ENCODE results near the gene SGK2. TPM values are rescaled to one million over a fixed set of nuclear protein-coding genes. Genes with fewer than 3 reads are reported as not detected.

The SGK2 gene
- total and polyA plus RNA-seq, 4 experiments from 2014 or later, result 0.70 to 1.6 TPM; not detected in 2

DNA sequence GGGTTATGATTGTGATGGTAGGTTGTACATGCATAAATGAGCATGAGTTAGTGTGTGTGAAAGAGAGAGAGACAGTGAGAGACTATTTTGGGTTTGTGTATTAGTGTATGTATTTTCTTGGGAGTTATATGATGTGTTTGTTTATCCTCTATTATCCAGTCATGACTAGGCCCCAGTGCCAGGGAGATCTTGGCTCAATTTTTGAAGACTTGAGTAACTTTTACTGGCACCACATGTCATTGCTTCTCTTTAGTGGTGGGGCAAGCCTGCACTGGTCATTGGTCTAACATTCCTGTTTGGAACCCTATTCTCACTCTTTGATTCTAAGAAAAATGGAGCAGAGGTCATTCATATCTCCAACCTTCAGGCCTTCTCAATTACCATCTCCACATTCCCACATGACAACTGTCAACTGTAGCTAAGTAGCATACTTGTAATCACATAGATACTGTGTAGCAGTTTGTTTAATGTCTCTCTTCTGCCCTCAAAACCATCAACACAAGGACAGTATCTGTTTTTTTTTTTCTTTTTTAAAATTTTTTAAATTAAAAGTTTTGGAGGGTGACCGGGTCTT is 42.5 kb upstream of the SGK2 start:
- POLR2A ChIA-PET (ENCODE audit: partially characterized antibody), result interaction anchor here (2.8 kb wide), 1 partner anchor 59 kb away, joined by 21 read pairs; the partner anchor contains the start of gene SRSF6
- intact Hi-C loops (cut with micrococcal nuclease), result no loop called here
- H3K4me3 ChIP-seq (ENCODE audit: low read length in 2 of 2), result no peak overlapping the region
- no peak for DNase-seq
- peak overlapping the region in 4 of 8 donors; percentile 0 to 25 (median 12) for H3K4me3 Mint-ChIP-seq
- CTCF ChIA-PET (ENCODE audit: partially characterized antibody), result interaction anchor here (1.2 kb wide), 1 partner anchor 11 kb away, joined by 3 read pairs; no protein-coding TSS in a partner anchor
- no peaks in the 10 kb centered on the region for H3K9me3 Mint-ChIP-seq
- peaks cover 5 to 11% of the 10 kb centered on the region in 2 donors for H3K36me3 Mint-ChIP-seq
- H3K36me3 ChIP-seq (ENCODE audit: insufficient read depth, low read length), result no peaks in the 10 kb centered on the region
- H3K4me1 Mint-ChIP-seq, result peaks cover 6 to 24% (median 16%) of the 10 kb centered on the region in 4 donors
- H3K4me1 ChIP-seq (ENCODE audit: insufficient read depth, low read length), result peaks cover 12% of the 10 kb centered on the region
- no peak overlapping the region for H3K27ac ChIP-seq (ENCODE audit: low read depth, low read length)
- peaks cover 2% of the 10 kb centered on the region in 2 donors for H3K27me3 Mint-ChIP-seq
- no peaks in the 10 kb centered on the region for H3K9me3 ChIP-seq (ENCODE audit: control insufficient read depth in 1 of 2, low read length in 2 of 2)
- peak overlapping the region in 1 of 7 donors; percentile 63 for H3K27ac Mint-ChIP-seq
- H3K27me3 ChIP-seq (ENCODE audit: insufficient read depth, low read length), result no peaks in the 10 kb centered on the region

DNA sequence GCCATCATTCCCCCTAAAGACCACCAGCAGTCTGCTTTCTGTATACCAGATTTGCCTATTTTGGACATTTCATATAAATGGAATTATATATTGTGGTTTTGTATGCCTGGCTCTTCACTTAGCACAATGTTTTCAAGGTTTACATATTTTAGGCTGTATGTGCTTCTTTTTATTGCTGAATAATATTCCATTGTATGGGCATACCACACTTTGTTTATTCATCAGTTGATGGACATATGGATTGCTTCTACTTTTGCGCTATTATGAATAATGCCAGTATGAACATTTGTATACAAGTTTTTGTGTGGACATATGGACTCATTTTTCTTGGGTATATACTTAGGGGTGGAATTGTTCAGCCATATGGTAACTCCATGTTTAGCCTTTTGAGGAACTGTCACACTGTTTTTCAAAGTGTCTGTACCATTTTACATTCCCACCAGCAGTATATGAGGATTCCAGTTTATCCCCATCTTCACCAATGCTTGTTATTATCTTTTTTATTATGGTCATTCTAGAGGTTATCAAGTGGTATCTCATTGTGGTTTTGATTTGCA is 38.7 kb upstream of the SGK2 start:
- DNase-seq, result no peak
- Mint-ChIP-seq H3K9me3 (peaks cover 0 to 8% (median 0%) of the 10 kb centered on the region in 8 donors), H3K27ac (no peak overlapping the region), H3K27me3 (peaks cover 3% of the 10 kb centered on the region in 2 donors), H3K36me3 (peaks cover 2 to 12% of the 10 kb centered on the region in 2 donors), H3K4me3 (no peak overlapping the region), H3K4me1 (peaks cover 3 to 15% (median 12%) of the 10 kb centered on the region in 4 donors)
- Histone ChIP-seq H3K36me3 (ENCODE audit: insufficient read depth, low read length) (no peaks in the 10 kb centered on the region), H3K27ac (ENCODE audit: low read depth, low read length) (no peak overlapping the region), H3K4me1 (ENCODE audit: insufficient read depth, low read length) (peaks cover 10% of the 10 kb centered on the region), H3K4me3 (ENCODE audit: low read length in 2 of 2) (no peak overlapping the region), H3K27me3 (ENCODE audit: insufficient read depth, low read length) (no peaks in the 10 kb centered on the region), H3K9me3 (ENCODE audit: control insufficient read depth in 1 of 2, low read length in 2 of 2) (no peaks in the 10 kb centered on the region)
- intact Hi-C loops (cut with micrococcal nuclease), result no loop called here
- CTCF ChIA-PET (ENCODE audit: partially characterized antibody), result no interaction called here
- POLR2A ChIA-PET (ENCODE audit: partially characterized antibody), result no interaction called here

- Histone ChIP-seq H3K27me3 (ENCODE audit: insufficient read depth, low read length) (no peaks in the 10 kb centered on the region), H3K4me1 (ENCODE audit: insufficient read depth, low read length) (no peaks in the 10 kb centered on the region), H3K9me3 (ENCODE audit: control insufficient read depth in 1 of 2, low read length in 2 of 2) (no peaks in the 10 kb centered on the region), H3K4me3 (ENCODE audit: low read length in 2 of 2) (no peak overlapping the region), H3K36me3 (ENCODE audit: insufficient read depth, low read length) (no peaks in the 10 kb centered on the region), H3K27ac (ENCODE audit: low read depth, low read length) (no peak overlapping the region)
- intact Hi-C loops (cut with micrococcal nuclease), result no loop called here
- H3K4me3 Mint-ChIP-seq, result no peak overlapping the region
- H3K4me1 Mint-ChIP-seq, result peaks cover 0 to 4% (median 2%) of the 10 kb centered on the region in 4 donors
- H3K36me3 Mint-ChIP-seq, result peaks cover 5 to 9% of the 10 kb centered on the region in 2 donors
- ChIA-PET POLR2A (ENCODE audit: partially characterized antibody) (no interaction called here), CTCF (ENCODE audit: partially characterized antibody) (interaction anchor here (0.7 to 0.9 kb wide), 2 partner anchors 15 to 45 kb away, joined by 3 read pairs; no protein-coding TSS in a partner anchor)
- peaks cover 6 to 7% of the 10 kb centered on the region in 2 donors for H3K27me3 Mint-ChIP-seq
- H3K27ac Mint-ChIP-seq, result no peak overlapping the region
- DNase-seq, result no peak
- peaks cover 0 to 8% (median 0%) of the 10 kb centered on the region in 8 donors for H3K9me3 Mint-ChIP-seq
Measured at GRCh38 chr20:43525021-43525420, 33.8 kb upstream of the SGK2 start.

DNA sequence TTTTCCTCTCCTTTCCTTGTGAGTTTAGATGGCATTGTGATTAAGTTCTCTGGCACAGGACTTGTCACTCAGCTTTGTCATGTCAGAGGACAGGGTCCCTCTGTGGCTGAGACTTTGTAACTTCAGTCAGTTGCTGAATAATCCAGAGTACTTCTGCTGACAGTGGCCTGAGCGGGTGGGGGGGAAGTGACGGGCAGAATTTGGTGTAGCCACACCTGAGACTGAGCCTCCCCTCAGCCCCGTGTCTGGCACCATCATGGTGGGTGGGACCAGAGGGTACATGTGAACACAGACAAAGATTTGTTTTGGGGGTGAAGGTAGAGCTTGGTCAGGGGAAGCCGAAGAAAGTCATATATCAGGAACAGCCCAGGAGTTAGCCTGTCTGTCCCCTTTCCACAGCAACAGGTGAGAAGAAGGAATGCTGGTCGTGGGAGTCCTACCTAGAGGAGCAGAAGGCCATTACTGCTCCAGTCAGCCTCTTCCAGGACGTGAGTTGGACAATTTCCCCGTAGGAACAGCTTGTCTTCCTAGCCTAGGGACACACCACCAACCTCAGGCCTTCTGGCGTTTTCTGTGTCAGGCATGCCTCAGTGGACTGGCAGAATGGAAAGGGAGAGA is 30.5 kb upstream of the SGK2 start:
- Mint-ChIP-seq H3K4me1 (peaks cover 0 to 2% (median 0%) of the 10 kb centered on the region in 4 donors), H3K9me3 (peaks cover 0 to 8% (median under 1%) of the 10 kb centered on the region in 8 donors), H3K4me3 (no peak overlapping the region), H3K27me3 (peaks cover 3 to 4% of the 10 kb centered on the region in 2 donors), H3K36me3 (peaks cover 3 to 4% of the 10 kb centered on the region in 2 donors), H3K27ac (no peak overlapping the region)
- no peak for DNase-seq
- no peaks in the 10 kb centered on the region for H3K9me3 ChIP-seq (ENCODE audit: control insufficient read depth in 1 of 2, low read length in 2 of 2)
- no peaks in the 10 kb centered on the region for H3K36me3 ChIP-seq (ENCODE audit: insufficient read depth, low read length)
- H3K4me3 ChIP-seq (ENCODE audit: low read length in 2 of 2), result no peak overlapping the region
- intact Hi-C loops (cut with micrococcal nuclease), result no loop called here
- H3K4me1 ChIP-seq (ENCODE audit: insufficient read depth, low read length), result no peaks in the 10 kb centered on the region
- no peak overlapping the region for H3K27ac ChIP-seq (ENCODE audit: low read depth, low read length)
- ChIA-PET CTCF (ENCODE audit: partially characterized antibody) (interaction anchor here (3.9 kb wide), 1 partner anchor 10 kb away, joined by 21 read pairs; no protein-coding TSS in a partner anchor), POLR2A (ENCODE audit: partially characterized antibody) (no interaction called here)
- H3K27me3 ChIP-seq (ENCODE audit: insufficient read depth, low read length), result no peaks in the 10 kb centered on the region

GRCh38 chr20:43529051-43529450 is 29.8 kb upstream of the SGK2 start:
- Mint-ChIP-seq H3K9me3 (peaks cover 0 to 8% (median under 1%) of the 10 kb centered on the region in 8 donors), H3K27ac (no peak overlapping the region), H3K4me3 (no peak overlapping the region), H3K36me3 (peaks cover 3 to 4% of the 10 kb centered on the region in 2 donors), H3K4me1 (peaks cover 0 to 2% (median 0%) of the 10 kb centered on the region in 4 donors), H3K27me3 (peaks cover 3 to 4% of the 10 kb centered on the region in 2 donors)
- ChIA-PET POLR2A (ENCODE audit: partially characterized antibody) (interaction anchor here (0.6 kb wide), 1 partner anchor 14 kb away, joined by 4 read pairs; no protein-coding TSS in a partner anchor), CTCF (ENCODE audit: partially characterized antibody) (interaction anchor here (1.3 to 3.9 kb wide), 2 partner anchors 10 to 565 kb away, joined by 3 to 21 read pairs; no protein-coding TSS in a partner anchor)
- no peaks in the 10 kb centered on the region for H3K9me3 ChIP-seq (ENCODE audit: control insufficient read depth in 1 of 2, low read length in 2 of 2)
- H3K36me3 ChIP-seq (ENCODE audit: insufficient read depth, low read length), result no peaks in the 10 kb centered on the region
- no peak for DNase-seq
- H3K27ac ChIP-seq (ENCODE audit: low read depth, low read length), result no peak overlapping the region
- intact Hi-C loops (cut with micrococcal nuclease), result no loop called here
- H3K4me1 ChIP-seq (ENCODE audit: insufficient read depth, low read length), result no peaks in the 10 kb centered on the region
- no peaks in the 10 kb centered on the region for H3K27me3 ChIP-seq (ENCODE audit: insufficient read depth, low read length)
- no peak overlapping the region for H3K4me3 ChIP-seq (ENCODE audit: low read length in 2 of 2)

GRCh38 chr20:43529457-43530153 is 29.2 kb upstream of the SGK2 start:
- Mint-ChIP-seq H3K4me3 (no peak overlapping the region), H3K27ac (peak overlapping the region in 1 of 7 donors; percentile 62), H3K9me3 (peaks cover 0 to 2% (median 0%) of the 10 kb centered on the region in 8 donors), H3K36me3 (peaks cover 3 to 4% of the 10 kb centered on the region in 2 donors), H3K4me1 (peaks cover 0 to 2% (median 0%) of the 10 kb centered on the region in 4 donors), H3K27me3 (peaks cover 3 to 4% of the 10 kb centered on the region in 2 donors)
- no peak for DNase-seq
- Histone ChIP-seq H3K36me3 (ENCODE audit: insufficient read depth, low read length) (no peaks in the 10 kb centered on the region), H3K27ac (ENCODE audit: low read depth, low read length) (no peak overlapping the region), H3K4me3 (ENCODE audit: low read length in 2 of 2) (no peak overlapping the region), H3K27me3 (ENCODE audit: insufficient read depth, low read length) (no peaks in the 10 kb centered on the region), H3K9me3 (ENCODE audit: control insufficient read depth in 1 of 2, low read length in 2 of 2) (no peaks in the 10 kb centered on the region), H3K4me1 (ENCODE audit: insufficient read depth, low read length) (no peaks in the 10 kb centered on the region)
- intact Hi-C loops (cut with micrococcal nuclease), result no loop called here
- POLR2A ChIA-PET (ENCODE audit: partially characterized antibody), result no interaction called here
- CTCF ChIA-PET (ENCODE audit: partially characterized antibody), result interaction anchor here (1.3 to 3.9 kb wide), 2 partner anchors 9 to 565 kb away, joined by 3 to 21 read pairs; no protein-coding TSS in a partner anchor

All from CD4-positive, alpha-beta memory T cell (primary cell).